ENCODE results near the gene NPNT. TPM values are rescaled to one million over a fixed set of nuclear protein-coding genes. Genes with fewer than 3 reads are reported as not detected.

NPNT gene
- total and polyA plus RNA-seq, 2 experiments from 2014 or later = not detected

- WGBS, 2 experiments (ENCODE audit: low coverage in 1 of 2, low lambda C conversion rate in 2 of 2, missing lambda C conversion rate in 2 of 2) = 68 to 70% methylated on average over 5 of the region's 5 CpGs
- H3K27ac ChIP-seq = no peak overlapping the region
- H3K27me3 ChIP-seq (replicated peaks; ENCODE audit: insufficient read depth) = no peaks in the 10 kb centered on the region
- DNase-seq = no peak
- no peak overlapping the region for H3K4me2 ChIP-seq (ENCODE audit: unreplicated experiment)
- TF ChIP-seq EZH2phosphoT487 (IDR thresholded peaks at IDR 0.05; ENCODE audit: insufficient read depth, low read depth) (no peak), EZH2 (IDR thresholded peaks at IDR 0.05; ENCODE audit: insufficient read depth, poor library complexity, severe bottlenecking) (no peak)
- H3K36me3 ChIP-seq (ENCODE audit: low read depth) = no peaks in the 10 kb centered on the region
- no peaks in the 10 kb centered on the region for H3F3A ChIP-seq (ENCODE audit: insufficient read depth)
- no peaks in the 10 kb centered on the region for H4K20me1 ChIP-seq (ENCODE audit: insufficient read depth)
- H3K79me2 ChIP-seq (ENCODE audit: insufficient read depth) = no peaks in the 10 kb centered on the region
- no peak overlapping the region for H3K9ac ChIP-seq
- H3K4me1 ChIP-seq (ENCODE audit: insufficient read depth) = peaks cover 10% of the 10 kb centered on the region
- no peaks in the 10 kb centered on the region for H3K9me2 ChIP-seq (ENCODE audit: insufficient read depth)
- in situ Hi-C loops (cut with MboI) = no loop called here
- no peaks in the 10 kb centered on the region for H3K9me3 ChIP-seq (ENCODE audit: low read depth)
- no peak overlapping the region for H3K4me3 ChIP-seq
- no peak overlapping the region for H2AFZ ChIP-seq
These were observed 122.7 kb downstream of the NPNT start for GRCh38 chr4:106017975-106018374.

- DNase-seq = peak; percentile 56
- H2AFZ ChIP-seq = no peak overlapping the region
- TF ChIP-seq EZH2phosphoT487 (IDR thresholded peaks at IDR 0.05; ENCODE audit: insufficient read depth, low read depth) = no peak
- no peak for TF ChIP-seq EZH2 (IDR thresholded peaks at IDR 0.05; ENCODE audit: insufficient read depth, poor library complexity, severe bottlenecking)
- no peaks in the 10 kb centered on the region for H3F3A ChIP-seq (ENCODE audit: insufficient read depth)
- no peaks in the 10 kb centered on the region for H3K36me3 ChIP-seq (ENCODE audit: low read depth)
- H3K27ac ChIP-seq = no peak overlapping the region
- peaks cover 10% of the 10 kb centered on the region for H3K4me1 ChIP-seq (ENCODE audit: insufficient read depth)
- no peak overlapping the region for H3K4me3 ChIP-seq
- peak overlapping the region; percentile 30 for H3K4me2 ChIP-seq (ENCODE audit: unreplicated experiment)
- in situ Hi-C loops (cut with MboI) = no loop called here
- no peak overlapping the region for H3K9ac ChIP-seq
- H3K9me2 ChIP-seq (ENCODE audit: insufficient read depth) = no peaks in the 10 kb centered on the region
- no peaks in the 10 kb centered on the region; the same call in 1 of the 2 replicates for H3K27me3 ChIP-seq (replicated peaks; ENCODE audit: insufficient read depth)
- no peaks in the 10 kb centered on the region for H4K20me1 ChIP-seq (ENCODE audit: insufficient read depth)
- H3K9me3 ChIP-seq (ENCODE audit: low read depth) = no peaks in the 10 kb centered on the region
- no peaks in the 10 kb centered on the region for H3K79me2 ChIP-seq (ENCODE audit: insufficient read depth)
These were observed 124.5 kb downstream of the NPNT start for GRCh38 chr4:106019771-106020170.

Other genes starting within 250 kb of the NPNT start
- 13.7 and 16.5 TPM in 2 replicates for gene INTS12, start 186.8 kb upstream of the NPNT start, total RNA-seq (2014; rRNA removed; shearing (Covaris generic))
- gene INTS12, start 186.8 kb upstream of the NPNT start, polyA plus RNA-seq (2016; fragmentation: Nextera tagmentation; extraction: Ambion mirVana) = 24.6 and 25.7 TPM in 2 replicates
- gene GSTCD, start 186.7 kb upstream of the NPNT start, total RNA-seq (2014; rRNA removed; shearing (Covaris generic)) = 5.7 and 6.7 TPM in 2 replicates
- 2.9 and 3.4 TPM in 2 replicates for gene GSTCD, start 186.7 kb upstream of the NPNT start, polyA plus RNA-seq (2016; fragmentation: Nextera tagmentation; extraction: Ambion mirVana)

All from GM23248 (cell line).